ENCODE measurements around the gene NT5DC3. TPM values are rescaled to one million over a fixed set of nuclear protein-coding genes. Genes with fewer than 3 reads are reported as not detected.

The NT5DC3 gene
- total and polyA plus RNA-seq, 3 experiments from 2014 or later = 0.93 to 10.0 (median 9.9) TPM

DNA sequence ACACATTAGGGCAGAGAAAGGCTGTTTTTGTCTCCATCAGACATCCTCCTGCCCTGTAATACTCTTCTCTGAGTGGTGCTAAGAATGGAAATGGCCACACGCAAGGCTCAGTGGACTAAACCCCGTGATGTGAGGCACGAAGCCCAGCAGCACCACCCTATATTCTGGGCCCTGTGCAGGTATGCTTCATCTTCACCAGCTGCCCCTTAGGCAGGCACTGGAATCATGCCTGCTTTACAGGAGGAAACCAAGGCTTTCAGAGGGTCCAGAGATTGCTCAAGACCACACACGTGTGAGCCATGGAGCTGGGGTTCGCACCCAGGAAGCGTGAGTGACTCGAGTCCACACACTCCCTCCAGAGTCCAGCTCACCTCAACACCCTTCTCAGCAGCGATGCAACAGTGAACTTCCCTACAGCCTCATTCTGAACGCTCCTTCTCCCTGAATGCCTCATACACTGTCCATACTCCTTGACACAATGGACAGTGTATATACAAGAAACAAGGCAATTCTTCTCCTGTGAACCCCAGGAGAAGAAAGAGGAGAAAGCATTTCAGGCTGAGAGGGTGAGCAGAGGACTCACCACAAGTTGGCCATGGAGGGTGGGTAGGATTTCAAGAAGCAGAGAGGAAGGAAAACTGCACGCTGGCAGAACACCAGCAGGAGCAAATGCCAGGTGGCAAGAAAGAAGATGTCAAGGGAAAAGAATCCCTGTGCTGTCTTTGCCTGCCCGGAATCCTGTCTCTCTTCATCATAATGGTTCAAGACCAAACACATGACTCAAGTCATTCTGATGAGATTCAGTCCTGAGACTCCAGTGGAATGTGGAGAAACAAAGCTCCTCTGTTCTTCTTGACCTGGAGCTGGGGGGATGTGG, 39.1 kb downstream of the NT5DC3 start:
- peak overlapping the region in 1 of 8 donors; percentile 19 for H3K27ac Mint-ChIP-seq
- no peak overlapping the region for H3K27ac ChIP-seq (ENCODE audit: low read depth, low read length)
- no peak overlapping the region for H3K4me3 Mint-ChIP-seq
- H3K4me1 Mint-ChIP-seq = no peaks in the 10 kb centered on the region
- ChIA-PET POLR2A (interaction anchor here (0.6 kb wide), 1 partner anchor 11 kb away, joined by 6 read pairs; no protein-coding TSS in a partner anchor), CTCF (no interaction called here)
- no peak overlapping the region for H3K4me3 ChIP-seq (ENCODE audit: low read length)
- no peaks in the 10 kb centered on the region for H3K9me3 ChIP-seq (ENCODE audit: low read length)
- H3K9me3 Mint-ChIP-seq = no peaks in the 10 kb centered on the region
- DNase-seq = no peak
- no peaks in the 10 kb centered on the region for H3K36me3 ChIP-seq (ENCODE audit: insufficient read depth, low read length)
- no peaks in the 10 kb centered on the region for H3K4me1 ChIP-seq (ENCODE audit: insufficient read depth, low read length)
- H3K27me3 Mint-ChIP-seq = peaks cover 0 to 3% of the 10 kb centered on the region in 2 donors
- H3K36me3 Mint-ChIP-seq = peaks cover 17 to 33% (median 24%) of the 10 kb centered on the region in 3 donors
- no peaks in the 10 kb centered on the region for H3K27me3 ChIP-seq (ENCODE audit: insufficient read depth, low read length, poor library complexity, severe bottlenecking)

DNA sequence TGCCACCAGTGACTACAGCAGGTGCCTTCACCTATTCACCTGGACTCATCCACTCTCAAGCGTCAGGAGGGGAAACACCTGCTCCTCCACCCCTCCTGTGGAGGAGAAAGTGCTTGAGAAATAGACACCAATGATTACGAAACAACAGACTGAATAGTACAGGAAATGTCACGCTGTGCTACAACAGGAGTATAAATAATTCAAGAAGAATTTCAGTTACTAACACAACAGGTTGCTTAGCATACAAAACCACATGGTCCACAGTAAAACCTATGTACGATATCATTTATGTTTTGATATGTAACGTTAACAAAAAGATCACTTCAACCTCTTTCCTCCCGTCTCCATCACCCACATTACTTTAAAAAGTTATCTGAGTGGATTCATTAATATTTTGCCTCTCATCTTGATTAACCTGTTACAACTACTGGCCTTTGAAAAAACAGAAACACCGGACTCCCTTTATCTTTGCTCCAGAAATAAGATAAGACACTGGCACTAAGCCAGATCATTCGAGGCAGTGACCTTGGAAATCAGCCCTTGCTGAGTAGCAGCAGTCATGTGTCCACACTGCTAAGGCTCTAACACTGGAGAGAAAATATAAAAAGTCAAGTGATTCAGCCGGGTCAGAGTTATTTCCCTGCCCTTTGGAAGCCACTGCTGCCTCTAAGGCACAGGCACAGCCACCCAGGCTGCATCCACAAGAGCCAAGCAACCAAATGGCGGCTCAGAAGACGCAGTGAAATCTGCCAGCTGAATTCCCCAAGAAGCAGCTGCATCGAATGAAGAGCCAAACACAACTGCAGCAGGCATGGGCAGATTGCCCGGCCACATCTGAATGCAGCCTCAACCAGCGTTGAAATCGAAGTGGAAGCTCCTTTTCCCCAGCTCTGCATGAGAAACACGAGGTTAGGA, 40.9 kb downstream of the NT5DC3 start:
- no peaks in the 10 kb centered on the region for H3K27me3 Mint-ChIP-seq
- ChIA-PET POLR2A (no interaction called here), CTCF (no interaction called here)
- H3K36me3 ChIP-seq (ENCODE audit: insufficient read depth, low read length) = no peaks in the 10 kb centered on the region
- no peak for DNase-seq
- H3K4me3 ChIP-seq (ENCODE audit: low read length) = no peak overlapping the region
- H3K9me3 ChIP-seq (ENCODE audit: low read length) = no peaks in the 10 kb centered on the region
- no peaks in the 10 kb centered on the region for H3K4me1 Mint-ChIP-seq
- H3K9me3 Mint-ChIP-seq = no peaks in the 10 kb centered on the region
- peaks cover 20 to 39% (median 22%) of the 10 kb centered on the region in 3 donors for H3K36me3 Mint-ChIP-seq
- no peaks in the 10 kb centered on the region for H3K27me3 ChIP-seq (ENCODE audit: insufficient read depth, low read length, poor library complexity, severe bottlenecking)
- no peaks in the 10 kb centered on the region for H3K4me1 ChIP-seq (ENCODE audit: insufficient read depth, low read length)
- H3K27ac Mint-ChIP-seq = peak overlapping the region in 1 of 8 donors; percentile 32
- H3K4me3 Mint-ChIP-seq = no peak overlapping the region
- H3K27ac ChIP-seq (ENCODE audit: low read depth, low read length) = no peak overlapping the region

DNA sequence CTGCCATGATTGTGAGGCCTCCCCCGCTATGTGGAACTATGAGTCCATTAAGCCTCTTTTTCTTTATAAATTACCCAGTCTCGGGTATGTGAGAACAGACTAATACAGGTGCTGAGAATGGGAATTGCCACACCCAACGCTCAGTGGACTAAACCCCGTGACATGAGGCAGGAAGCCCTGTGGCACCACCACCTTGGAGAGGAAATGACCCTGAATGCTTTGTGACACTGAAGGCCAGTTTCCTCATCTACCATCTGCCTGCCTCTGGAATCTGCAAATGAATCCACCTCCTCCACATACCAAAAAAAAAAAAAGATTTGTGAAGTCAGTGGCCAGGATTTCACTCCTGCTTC, 41.6 kb downstream of the NT5DC3 start:
- no peaks in the 10 kb centered on the region for H3K9me3 Mint-ChIP-seq
- no peaks in the 10 kb centered on the region for H3K27me3 ChIP-seq (ENCODE audit: insufficient read depth, low read length, poor library complexity, severe bottlenecking)
- CTCF ChIA-PET = no interaction called here
- no peaks in the 10 kb centered on the region for H3K36me3 ChIP-seq (ENCODE audit: insufficient read depth, low read length)
- H3K36me3 Mint-ChIP-seq = peaks cover 22 to 40% (median 22%) of the 10 kb centered on the region in 3 donors
- no peaks in the 10 kb centered on the region for H3K4me1 Mint-ChIP-seq
- H3K4me1 ChIP-seq (ENCODE audit: insufficient read depth, low read length) = no peaks in the 10 kb centered on the region
- POLR2A ChIA-PET = no interaction called here
- no peaks in the 10 kb centered on the region for H3K9me3 ChIP-seq (ENCODE audit: low read length)
- H3K4me3 Mint-ChIP-seq = no peak overlapping the region
- H3K27ac Mint-ChIP-seq = no peak overlapping the region
- no peak overlapping the region for H3K27ac ChIP-seq (ENCODE audit: low read depth, low read length)
- DNase-seq = no peak
- no peaks in the 10 kb centered on the region for H3K27me3 Mint-ChIP-seq
- H3K4me3 ChIP-seq (ENCODE audit: low read length) = no peak overlapping the region

DNA sequence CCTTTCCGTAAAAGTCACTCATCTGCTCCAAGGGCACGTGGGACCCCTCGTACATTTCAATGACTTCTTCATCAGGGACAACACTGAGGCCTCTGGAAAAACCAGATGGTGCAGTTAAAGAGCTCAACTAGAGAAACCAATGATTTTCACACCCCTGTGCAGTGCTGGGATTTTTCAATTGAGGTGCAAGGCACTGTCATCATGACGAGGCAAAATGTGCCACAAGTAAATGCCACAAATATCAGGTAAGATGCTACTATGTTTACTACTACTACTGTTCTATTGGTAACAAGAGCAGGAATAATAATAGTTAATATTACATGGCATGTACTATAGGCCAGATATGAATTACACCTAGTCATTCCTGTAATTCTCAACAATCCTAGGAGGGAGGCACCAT, 42.4 kb downstream of the NT5DC3 start:
- no peaks in the 10 kb centered on the region for H3K4me1 ChIP-seq (ENCODE audit: insufficient read depth, low read length)
- no peak overlapping the region for H3K4me3 Mint-ChIP-seq
- no peak overlapping the region for H3K4me3 ChIP-seq (ENCODE audit: low read length)
- POLR2A ChIA-PET = no interaction called here
- H3K36me3 Mint-ChIP-seq = peaks cover 22 to 45% (median 24%) of the 10 kb centered on the region in 3 donors
- H3K27me3 Mint-ChIP-seq = no peaks in the 10 kb centered on the region
- H3K9me3 ChIP-seq (ENCODE audit: low read length) = no peaks in the 10 kb centered on the region
- H3K9me3 Mint-ChIP-seq = no peaks in the 10 kb centered on the region
- H3K4me1 Mint-ChIP-seq = no peaks in the 10 kb centered on the region
- no peaks in the 10 kb centered on the region for H3K36me3 ChIP-seq (ENCODE audit: insufficient read depth, low read length)
- no peaks in the 10 kb centered on the region for H3K27me3 ChIP-seq (ENCODE audit: insufficient read depth, low read length, poor library complexity, severe bottlenecking)
- no peak overlapping the region for H3K27ac ChIP-seq (ENCODE audit: low read depth, low read length)
- no peak for DNase-seq
- no peak overlapping the region for H3K27ac Mint-ChIP-seq
- CTCF ChIA-PET = no interaction called here

DNA sequence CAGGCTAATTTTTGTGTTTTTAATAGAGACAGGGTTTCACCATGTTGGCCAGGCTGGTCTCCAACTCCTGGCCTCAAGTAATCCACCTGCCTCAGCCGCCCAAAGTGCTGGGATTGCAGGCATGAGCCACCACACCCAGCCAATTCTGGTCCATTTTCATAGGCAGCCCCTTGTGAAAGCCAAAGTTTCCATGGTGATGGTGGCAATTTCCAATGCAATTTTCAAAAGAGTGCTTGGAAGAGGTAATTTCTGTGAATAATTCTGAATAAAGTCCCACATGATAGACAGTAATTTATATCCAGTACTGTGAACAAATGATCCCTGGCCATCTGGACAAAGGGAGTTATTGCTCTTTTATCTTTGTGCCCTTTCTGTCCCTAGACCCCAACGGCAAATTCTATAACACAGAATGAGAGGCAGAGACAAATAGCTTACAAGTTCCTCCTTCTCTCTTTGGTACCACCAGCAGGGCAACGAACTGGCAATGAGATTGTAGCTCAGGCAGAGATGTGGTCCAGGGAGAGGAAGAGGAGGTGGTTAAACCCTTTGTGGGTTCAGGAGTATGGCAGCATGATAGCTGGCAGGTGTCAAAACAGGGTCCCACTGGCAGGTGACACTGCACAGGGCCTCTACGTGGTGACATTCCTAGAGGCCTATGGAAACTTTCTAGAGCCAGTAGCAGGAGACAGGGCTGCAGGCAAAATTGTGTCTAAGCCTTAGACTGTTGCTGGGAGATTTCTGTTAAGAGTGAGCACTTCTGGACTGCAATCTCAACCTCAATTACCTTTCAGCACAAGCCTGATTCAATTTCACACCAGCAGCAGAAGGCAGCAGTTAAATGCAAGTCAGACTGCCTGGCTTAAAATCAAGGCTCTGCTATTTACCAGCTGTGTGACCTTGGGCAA, 46.5 kb downstream of the NT5DC3 start:
- H3K9me3 ChIP-seq (ENCODE audit: low read length) = no peaks in the 10 kb centered on the region
- no peaks in the 10 kb centered on the region for H3K9me3 Mint-ChIP-seq
- ChIA-PET CTCF (no interaction called here), POLR2A (no interaction called here)
- no peak overlapping the region for H3K4me3 Mint-ChIP-seq
- no peaks in the 10 kb centered on the region for H3K36me3 ChIP-seq (ENCODE audit: insufficient read depth, low read length)
- H3K4me1 ChIP-seq (ENCODE audit: insufficient read depth, low read length) = no peaks in the 10 kb centered on the region
- H3K27ac ChIP-seq (ENCODE audit: low read depth, low read length) = no peak overlapping the region
- H3K4me3 ChIP-seq (ENCODE audit: low read length) = no peak overlapping the region
- no peak for DNase-seq
- H3K36me3 Mint-ChIP-seq = peaks cover 19 to 52% (median 26%) of the 10 kb centered on the region in 3 donors
- peak overlapping the region in 1 of 8 donors; percentile 12 for H3K27ac Mint-ChIP-seq
- no peaks in the 10 kb centered on the region for H3K4me1 Mint-ChIP-seq
- no peaks in the 10 kb centered on the region for H3K27me3 ChIP-seq (ENCODE audit: insufficient read depth, low read length, poor library complexity, severe bottlenecking)
- no peaks in the 10 kb centered on the region for H3K27me3 Mint-ChIP-seq

DNA sequence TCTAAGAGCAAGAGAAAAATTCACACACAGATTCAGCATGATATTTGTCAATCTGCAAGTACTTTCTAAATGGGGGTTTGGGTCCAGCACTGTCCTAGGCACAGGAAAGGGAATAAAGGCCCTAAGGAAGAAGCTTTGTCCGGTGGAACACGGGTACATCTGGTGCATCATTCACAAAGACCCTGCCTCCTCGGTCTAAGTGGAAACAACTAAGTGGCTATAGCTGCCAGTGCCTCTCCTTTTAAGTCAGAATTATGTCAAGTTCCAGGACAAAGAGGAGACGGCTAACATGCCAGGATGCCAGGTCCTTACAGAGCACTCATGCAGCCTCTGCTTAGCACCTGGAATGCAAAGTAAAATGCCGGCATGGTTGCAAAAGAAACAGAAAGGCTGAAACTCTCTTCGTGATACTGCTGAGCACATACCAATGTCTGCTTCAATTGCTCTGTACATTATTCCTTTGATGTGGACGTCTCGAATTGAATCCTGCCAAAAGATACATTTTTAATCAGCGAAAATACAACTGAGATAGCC, 47.5 kb downstream of the NT5DC3 start:
- ChIA-PET CTCF (no interaction called here), POLR2A (no interaction called here)
- Histone ChIP-seq H3K9me3 (ENCODE audit: low read length) (no peaks in the 10 kb centered on the region), H3K27me3 (ENCODE audit: insufficient read depth, low read length, poor library complexity, severe bottlenecking) (no peaks in the 10 kb centered on the region), H3K4me3 (ENCODE audit: low read length) (no peak overlapping the region), H3K4me1 (ENCODE audit: insufficient read depth, low read length) (no peaks in the 10 kb centered on the region), H3K36me3 (ENCODE audit: insufficient read depth, low read length) (no peaks in the 10 kb centered on the region), H3K27ac (ENCODE audit: low read depth, low read length) (no peak overlapping the region)
- DNase-seq = no peak
- H3K4me1 Mint-ChIP-seq = no peaks in the 10 kb centered on the region
- H3K36me3 Mint-ChIP-seq = peaks cover 19 to 50% (median 24%) of the 10 kb centered on the region in 3 donors
- H3K4me3 Mint-ChIP-seq = no peak overlapping the region
- H3K9me3 Mint-ChIP-seq = no peaks in the 10 kb centered on the region
- no peak overlapping the region for H3K27ac Mint-ChIP-seq
- H3K27me3 Mint-ChIP-seq = no peaks in the 10 kb centered on the region

DNA sequence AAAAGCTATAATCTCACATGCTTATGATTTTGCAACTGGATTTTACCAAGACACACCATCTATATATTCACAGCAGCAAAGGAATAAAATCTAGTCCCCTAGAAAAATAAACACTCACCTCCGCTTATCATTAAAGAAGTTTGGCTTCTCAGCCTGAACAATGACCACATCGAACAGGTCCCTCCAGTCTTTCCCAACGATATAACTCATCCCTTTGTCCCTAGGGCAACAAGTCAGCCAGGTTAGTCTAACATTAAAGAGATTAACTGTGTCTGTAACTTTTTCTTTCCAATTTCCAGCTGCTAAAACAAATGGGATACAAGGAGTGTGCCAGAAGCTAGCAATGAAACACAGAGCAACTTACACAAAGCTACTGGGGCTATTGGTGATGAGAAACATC, 48.0 kb downstream of the NT5DC3 start:
- H3K36me3 Mint-ChIP-seq = peaks cover 19 to 46% (median 20%) of the 10 kb centered on the region in 3 donors
- H3K4me1 Mint-ChIP-seq = no peaks in the 10 kb centered on the region
- CTCF ChIA-PET = no interaction called here
- H3K9me3 Mint-ChIP-seq = no peaks in the 10 kb centered on the region
- no peak overlapping the region for H3K4me3 Mint-ChIP-seq
- POLR2A ChIA-PET = no interaction called here
- Histone ChIP-seq H3K36me3 (ENCODE audit: insufficient read depth, low read length) (no peaks in the 10 kb centered on the region), H3K4me3 (ENCODE audit: low read length) (no peak overlapping the region), H3K4me1 (ENCODE audit: insufficient read depth, low read length) (no peaks in the 10 kb centered on the region), H3K27me3 (ENCODE audit: insufficient read depth, low read length, poor library complexity, severe bottlenecking) (no peaks in the 10 kb centered on the region), H3K27ac (ENCODE audit: low read depth, low read length) (no peak overlapping the region), H3K9me3 (ENCODE audit: low read length) (no peaks in the 10 kb centered on the region)
- H3K27me3 Mint-ChIP-seq = no peaks in the 10 kb centered on the region
- no peak for DNase-seq
- peak overlapping the region in 1 of 8 donors; percentile 15 for H3K27ac Mint-ChIP-seq

Measured in CD8-positive, alpha-beta memory T cell (primary cell).